Keratinocyte (primary cell): Measurements from ENCODE around the gene SYCE3. TPM values are rescaled to one million over a fixed set of nuclear protein-coding genes. Genes with fewer than 3 reads are reported as not detected.

Experiments used
- DNase-seq: peaks from one replicate; pipeline ENCODE4 v3.0.0-alpha.2; 2011; ENCODE audit warnings: low read depth, missing footprints, low spot score
- FAIRE-seq: peaks from 2 replicates; lab custom pipeline; 2011; peaks lifted over from hg19 to GRCh38; lab: Jason Lieb, UNC
- H2AFZ ChIP-seq: 2 replicates; pipeline ENCODE4 v1.6.0; 2012; ENCODE audit warnings: low read length, control low read depth, inconsistent platforms; ENCODE audit not compliant: control insufficient read depth
- H3K27ac ChIP-seq: 2 replicates; pipeline ENCODE4 v1.5.1; 2011; ENCODE audit warnings: low read length; ENCODE audit not compliant: control insufficient read depth, insufficient read depth
- H3K27me3 ChIP-seq: 3 replicates; pipeline ENCODE4 v1.6.0; 2011; ENCODE audit warnings: low read length; ENCODE audit not compliant: control insufficient read depth, insufficient read depth; ENCODE audit errors: extremely low read depth
- H3K36me3 ChIP-seq, 2 experiments: 2 replicates in 1 of 2; 3 replicates in 1 of 2; pipeline ENCODE4 v1.5.1; 2011; ENCODE audit warnings: low read length in 2 of 2, mild to moderate bottlenecking in 1 of 2; ENCODE audit not compliant: control insufficient read depth in 2 of 2, insufficient read depth in 2 of 2; ENCODE audit errors: extremely low read depth in 1 of 2
- H3K4me1 ChIP-seq: 3 replicates; pipeline ENCODE4 v1.5.1; 2011; ENCODE audit warnings: low read length; ENCODE audit not compliant: control insufficient read depth, insufficient read depth; ENCODE audit errors: extremely low read depth
- H3K4me2 ChIP-seq: 3 replicates; pipeline ENCODE4 v1.6.0; 2011; ENCODE audit warnings: low read depth, low read length; ENCODE audit not compliant: control insufficient read depth, insufficient read depth; ENCODE audit errors: extremely low read depth
- H3K4me3 ChIP-seq, 3 experiments: fragments of 200-600 bp in 1 of 3; sonication (generic) in 1 of 3; 2 replicates in 2 of 3; 3 replicates in 1 of 3; pipeline ENCODE4 v1.5.1; 2011 to 2016; ENCODE audit warnings: low read length in 3 of 3, mild to moderate bottlenecking in 3 of 3, control low read depth in 2 of 3, inconsistent platforms in 1 of 3, low read depth in 1 of 3, mixed read lengths in 1 of 3, mixed run types in 1 of 3, moderate library complexity in 1 of 3; ENCODE audit not compliant: control insufficient read depth in 2 of 3, insufficient read depth in 2 of 3; ENCODE audit errors: extremely low read depth in 1 of 3
- H3K79me2 ChIP-seq: 2 replicates; pipeline ENCODE4 v1.6.0; 2012; ENCODE audit warnings: low read length; ENCODE audit not compliant: control insufficient read depth, insufficient read depth
- H3K9ac ChIP-seq: 3 replicates; pipeline ENCODE4 v1.6.0; 2011; ENCODE audit warnings: low read length; ENCODE audit not compliant: control insufficient read depth, insufficient read depth; ENCODE audit errors: extremely low read depth
- H3K9me1 ChIP-seq: 3 replicates; pipeline ENCODE4 v1.6.0; 2011; ENCODE audit warnings: low read length; ENCODE audit not compliant: control insufficient read depth, insufficient read depth; ENCODE audit errors: extremely low read depth
- H3K9me3 ChIP-seq: 2 replicates; pipeline ENCODE4 v1.5.1; 2012; ENCODE audit warnings: low read depth, low read length; ENCODE audit not compliant: control insufficient read depth
- H4K20me1 ChIP-seq: 3 replicates; pipeline ENCODE4 v1.6.0; 2011; ENCODE audit warnings: low read length; ENCODE audit not compliant: control insufficient read depth, insufficient read depth; ENCODE audit errors: extremely low read depth
- EZH2 ChIP-seq: IDR thresholded peaks from one replicate; pipeline ENCODE4 v1.6.1; 2012; ENCODE audit warnings: inconsistent platforms, mild to moderate bottlenecking, low read length, moderate library complexity
- dilution Hi-C: fragments of 300-500 bp; cut with MboI; formaldehyde crosslinking; loops from one replicate; pipeline ENCODE4 v1.7.0; 2020; ENCODE audit warnings: low sequenced_read_pairs; ENCODE audit not compliant: extremely low pct_ligation_motif_present
- polyA plus RNA-seq, 5 experiments: library from polyadenylated mRNA; depleted of rRNA in 3 of 5; stranded (reverse) in 3 of 5; stranded (forward) in 1 of 5; unstranded in 1 of 5; fragments of >200 nt; gene quantifications; 1 replicate in 1 of 5; 2 replicates in 3 of 5; 3 replicates in 1 of 5; pipeline versions ENCODE4 v1.2.1 to v1.2.3, GENCODE V29; 2011 to 2012; ENCODE audit warnings: missing spikeins in 2 of 5, low read depth in 1 of 5, low replicate concordance in 1 of 5
- TF ChIP-seq, protein P1 (sequence below), 3 experiments: IDR thresholded peaks in 1 of 3; conservative IDR thresholded peaks in 1 of 3; optimal IDR thresholded peaks in 1 of 3; 2 replicates in 2 of 3; 3 replicates in 1 of 3; pipeline versions ENCODE3 to v1.5.1; 2011; ENCODE audit warnings: low read length in 3 of 3, mild to moderate bottlenecking in 3 of 3, moderate library complexity in 2 of 3, control low read depth in 1 of 3, inconsistent platforms in 1 of 3; ENCODE audit not compliant: insufficient read depth in 2 of 3; ENCODE audit errors: extremely low read depth in 1 of 3

Gene SYCE3
- polyA plus RNA-seq, 1 donor (not counting 4 experiments of a cell fraction or from before 2014, with no cell fraction given): 0.17 TPM

DNA sequence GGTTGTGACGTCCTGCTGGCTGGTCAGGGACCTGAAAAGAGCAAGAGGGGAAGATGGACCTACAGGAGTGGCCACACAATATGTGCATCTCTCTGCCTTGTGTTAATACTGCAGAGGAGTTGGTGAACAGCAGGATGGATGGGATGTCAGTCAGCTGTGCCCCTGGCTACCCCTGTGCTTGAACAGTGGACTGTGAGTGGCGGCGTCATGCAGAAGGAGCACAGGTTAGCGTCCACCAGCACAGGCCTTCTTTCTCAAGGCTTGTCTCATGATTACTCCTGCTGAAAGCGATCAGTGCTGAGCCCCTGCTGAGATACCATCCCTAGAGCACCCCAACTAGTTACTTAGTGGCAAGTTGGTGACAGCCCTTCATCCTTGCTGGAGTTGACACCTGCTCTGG, 23.7 kb upstream of the SYCE3 start:
- Histone ChIP-seq H3K9ac (no peak overlapping the region), H4K20me1 (no peaks in the 10 kb centered on the region), H3K4me3 (no peak overlapping the region), H3K36me3 (no peaks in the 10 kb centered on the region), H3K79me2 (peaks cover 12% of the 10 kb centered on the region), H2AFZ (no peak overlapping the region), H3K4me2 (no peak overlapping the region), H3K27me3 (no peaks in the 10 kb centered on the region), H3K4me1 (peaks cover 10% of the 10 kb centered on the region), H3K9me1 (no peaks in the 10 kb centered on the region), H3K27ac (no peak overlapping the region), H3K9me3 (no peaks in the 10 kb centered on the region)
- dilution Hi-C loops: no loop called here
- DNase-seq: no peak
- TF ChIP-seq, protein P1, sequence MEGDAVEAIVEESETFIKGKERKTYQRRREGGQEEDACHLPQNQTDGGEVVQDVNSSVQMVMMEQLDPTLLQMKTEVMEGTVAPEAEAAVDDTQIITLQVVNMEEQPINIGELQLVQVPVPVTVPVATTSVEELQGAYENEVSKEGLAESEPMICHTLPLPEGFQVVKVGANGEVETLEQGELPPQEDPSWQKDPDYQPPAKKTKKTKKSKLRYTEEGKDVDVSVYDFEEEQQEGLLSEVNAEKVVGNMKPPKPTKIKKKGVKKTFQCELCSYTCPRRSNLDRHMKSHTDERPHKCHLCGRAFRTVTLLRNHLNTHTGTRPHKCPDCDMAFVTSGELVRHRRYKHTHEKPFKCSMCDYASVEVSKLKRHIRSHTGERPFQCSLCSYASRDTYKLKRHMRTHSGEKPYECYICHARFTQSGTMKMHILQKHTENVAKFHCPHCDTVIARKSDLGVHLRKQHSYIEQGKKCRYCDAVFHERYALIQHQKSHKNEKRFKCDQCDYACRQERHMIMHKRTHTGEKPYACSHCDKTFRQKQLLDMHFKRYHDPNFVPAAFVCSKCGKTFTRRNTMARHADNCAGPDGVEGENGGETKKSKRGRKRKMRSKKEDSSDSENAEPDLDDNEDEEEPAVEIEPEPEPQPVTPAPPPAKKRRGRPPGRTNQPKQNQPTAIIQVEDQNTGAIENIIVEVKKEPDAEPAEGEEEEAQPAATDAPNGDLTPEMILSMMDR (optimal IDR thresholded peaks at IDR 0.05 in 1 of 3, IDR thresholded peaks at IDR 0.05 in 1 of 3, conservative IDR thresholded peaks at IDR 0.05 in 1 of 3; ENCODE audit: extremely low read depth in 1 of 3, insufficient read depth in 2 of 3, low read length in 3 of 3): no peak
- no peak for TF ChIP-seq EZH2
- FAIRE-seq: no peak

DNA sequence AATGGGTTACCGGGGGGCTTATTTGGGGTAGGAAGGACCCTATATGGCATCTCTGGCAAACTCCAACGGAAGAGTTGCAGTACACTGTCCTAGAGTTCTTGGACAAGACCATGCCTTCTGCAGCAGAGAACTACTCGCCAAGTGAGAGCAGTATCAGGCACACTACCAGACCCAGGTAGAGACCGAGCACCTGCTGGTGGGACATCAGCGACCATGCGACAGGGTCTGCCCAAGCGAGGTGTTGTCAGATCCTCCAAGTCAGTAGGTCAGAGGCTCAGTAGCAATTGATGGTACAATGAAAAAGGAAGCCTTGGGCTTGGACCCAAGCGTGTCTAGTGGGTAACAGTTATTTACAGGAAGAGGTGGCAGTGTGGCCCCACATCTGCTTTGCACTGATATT, 23.1 kb upstream of the SYCE3 start:
- dilution Hi-C loops: no loop called here

More for the DNA sequence above, 23.1 kb upstream of the SYCE3 start:
- H2AFZ ChIP-seq: no peak overlapping the region
- H4K20me1 ChIP-seq: no peaks in the 10 kb centered on the region
- no peak overlapping the region for H3K4me3 ChIP-seq
- H3K4me1 ChIP-seq: peaks cover 12% of the 10 kb centered on the region
- FAIRE-seq: no peak
- no peak overlapping the region for H3K27ac ChIP-seq
- H3K27me3 ChIP-seq: no peaks in the 10 kb centered on the region
- H3K4me2 ChIP-seq: no peak overlapping the region
- no peaks in the 10 kb centered on the region for H3K9me1 ChIP-seq
- no peak overlapping the region for H3K9ac ChIP-seq
- H3K9me3 ChIP-seq: no peaks in the 10 kb centered on the region
- peaks cover 15% of the 10 kb centered on the region for H3K79me2 ChIP-seq
- no peak for DNase-seq
- TF ChIP-seq, protein P1 (optimal IDR thresholded peaks at IDR 0.05 in 1 of 3, IDR thresholded peaks at IDR 0.05 in 1 of 3, conservative IDR thresholded peaks at IDR 0.05 in 1 of 3; ENCODE audit: extremely low read depth in 1 of 3, insufficient read depth in 2 of 3, low read length in 3 of 3): no peak
- no peak for TF ChIP-seq EZH2
- no peaks in the 10 kb centered on the region for H3K36me3 ChIP-seq
